Measurements from ENCODE around the gene SF3B5.
"Not testable (repeated sequence)": the region's sequence is repeated elsewhere in the genome, so short reads cannot be mapped to it uniquely, and the experiment has no call there.

Gene SF3B5

GRCh38 chr6:144095134-144096002 is at the start of gene SF3B5:
TSS of gene SF3B5 (minus strand) at chr6:144095573. CDS start at chr6:144095497, 76 bp downstream.
- peak; percentile 100 for DNase-seq (ENCODE audit: low read depth)

DNA sequence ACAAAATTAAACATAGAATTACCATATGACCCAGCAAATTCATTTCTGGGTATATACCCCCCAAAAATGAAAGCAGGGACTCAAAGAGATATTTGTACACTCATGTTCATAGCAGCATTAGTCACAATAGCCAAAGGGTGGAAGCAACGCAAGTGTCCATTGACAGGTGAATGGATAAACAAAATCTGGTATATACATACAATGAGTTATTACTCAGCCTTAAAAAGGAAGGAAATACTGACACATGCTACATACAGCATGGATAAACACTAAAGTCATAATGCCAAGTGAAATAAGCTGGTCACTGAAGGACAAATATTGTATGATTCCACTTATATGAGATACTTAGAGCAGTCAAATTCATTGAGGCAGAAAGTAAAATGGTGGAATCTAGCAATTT is 49.6 kb upstream of the SF3B5 start:
- no peak for DNase-seq (ENCODE audit: low read depth)

DNA sequence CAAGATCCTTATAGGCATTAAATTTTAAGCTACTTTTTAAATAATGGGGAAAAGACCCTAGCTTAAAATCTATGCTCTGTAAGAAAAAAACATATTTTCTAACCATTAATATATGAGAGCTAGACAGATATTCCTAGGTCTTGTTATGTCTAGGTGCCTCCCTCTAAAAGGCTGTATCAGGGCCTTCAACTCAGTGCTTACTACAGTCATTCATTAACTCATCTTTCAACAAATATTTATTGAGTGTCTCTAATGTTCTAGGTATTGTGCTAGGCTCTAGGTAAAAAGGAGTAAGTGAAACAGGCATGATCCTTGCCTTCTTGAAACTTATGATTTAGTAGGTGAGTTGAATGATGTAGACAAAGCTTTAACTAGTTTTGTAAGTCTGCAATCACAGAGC is 48.5 kb upstream of the SF3B5 start:
- DNase-seq (ENCODE audit: low read depth): no peak

GRCh38 chr6:144143106-144143505 is 47.7 kb upstream of the SF3B5 start:
- DNase-seq (ENCODE audit: low read depth): no peak

DNA sequence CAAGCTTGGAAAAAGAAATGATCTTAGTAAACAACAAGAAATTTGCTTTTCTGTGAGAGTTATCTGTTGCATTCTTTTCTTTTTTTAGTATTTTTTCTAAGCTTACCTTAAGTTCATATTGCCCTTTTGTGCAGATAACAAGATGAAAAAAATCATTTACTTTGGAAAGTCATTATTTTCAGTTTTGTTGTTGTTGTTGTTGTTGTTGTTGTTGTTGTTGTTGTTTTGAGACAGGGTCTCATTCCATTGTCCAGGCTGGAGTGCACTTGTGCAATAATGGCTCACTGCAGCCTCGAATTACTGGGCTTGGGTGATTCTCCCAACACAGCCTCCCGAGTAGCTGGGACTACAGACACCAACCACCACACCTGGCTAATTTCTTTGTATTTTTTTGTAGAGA is 46.1 kb upstream of the SF3B5 start:
- no peak for DNase-seq (ENCODE audit: low read depth)

GRCh38 chr6:144140867-144141266 is 45.5 kb upstream of the SF3B5 start:
- DNase-seq (ENCODE audit: low read depth): no peak

- DNase-seq (ENCODE audit: low read depth): no peak
These were observed 44.4 kb upstream of the SF3B5 start for GRCh38 chr6:144139817-144140216.

DNA sequence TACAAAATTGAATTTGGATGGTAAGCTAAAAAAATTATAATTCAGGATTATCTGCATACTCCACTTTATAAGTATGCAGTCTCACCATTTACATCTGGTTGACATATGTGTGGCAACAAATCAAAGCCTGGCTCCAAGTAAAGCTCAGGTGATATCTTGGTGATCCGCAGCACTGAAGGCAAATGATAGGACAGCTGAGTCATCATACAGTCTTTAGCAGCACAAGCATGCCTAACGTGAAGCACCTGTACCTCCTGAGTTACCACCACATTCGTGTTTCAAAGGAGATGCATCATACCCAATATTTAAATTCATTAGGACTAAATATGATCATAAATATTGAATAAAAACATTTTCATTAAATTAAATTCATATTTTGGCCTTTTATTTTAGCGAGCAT is 43.2 kb upstream of the SF3B5 start:
- no peak for DNase-seq (ENCODE audit: low read depth)

GRCh38 chr6:144134737-144135136 is 39.4 kb upstream of the SF3B5 start:
- no peak for DNase-seq (ENCODE audit: low read depth)

- peak; percentile 73 for DNase-seq (ENCODE audit: low read depth)
These were observed 38.8 kb upstream of the SF3B5 start for GRCh38 chr6:144134176-144134575.

- DNase-seq (ENCODE audit: low read depth): no peak
These were observed 38.0 kb upstream of the SF3B5 start for GRCh38 chr6:144133225-144133821.

GRCh38 chr6:144132167-144132690 is 36.9 kb upstream of the SF3B5 start:
- DNase-seq (ENCODE audit: low read depth): not testable (repeated sequence)

DNA sequence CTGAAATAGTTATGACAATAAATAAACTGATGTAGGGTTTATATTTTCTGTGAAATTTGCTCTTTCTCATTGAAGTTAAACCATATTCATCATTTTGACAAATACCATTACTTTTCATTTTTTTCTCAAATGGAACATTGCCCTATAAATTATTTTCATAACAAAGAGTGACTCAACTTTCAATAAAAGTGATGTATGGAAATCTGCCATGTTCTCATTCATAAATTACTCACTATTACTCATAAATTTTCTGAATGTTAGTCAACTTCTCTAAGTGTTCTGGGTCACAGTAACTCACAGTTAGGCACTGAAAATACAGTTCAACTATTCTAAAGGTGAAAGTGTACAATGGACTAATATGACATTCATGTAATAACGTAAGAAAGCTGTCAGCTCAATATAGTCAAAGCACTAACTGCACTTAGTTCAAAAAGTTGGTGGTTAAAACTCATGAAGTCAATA is 35.9 kb upstream of the SF3B5 start:
- peak; percentile 81 for DNase-seq (ENCODE audit: low read depth)

- DNase-seq (ENCODE audit: low read depth): no peak
These were observed 34.1 kb upstream of the SF3B5 start for GRCh38 chr6:144129469-144129868.

DNA sequence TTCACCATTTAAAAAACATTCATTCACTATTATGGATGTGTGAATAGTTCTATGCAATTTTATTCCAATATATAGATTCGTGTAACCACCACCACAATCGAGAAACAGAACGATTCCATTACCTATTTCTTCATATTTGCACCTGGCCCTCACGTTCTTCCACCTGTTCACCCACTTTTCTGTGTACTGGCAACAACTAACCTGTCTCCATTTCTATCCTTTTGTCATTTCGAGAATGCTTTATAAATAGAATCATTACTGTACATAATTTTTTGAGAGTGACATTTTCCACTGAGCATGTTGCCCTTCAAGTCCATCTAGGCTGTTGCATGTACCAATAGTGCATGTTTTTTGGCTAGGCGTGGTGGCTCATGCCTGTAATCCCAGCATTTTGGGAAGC is 31.7 kb upstream of the SF3B5 start:
- no peak for DNase-seq (ENCODE audit: low read depth)

DNA sequence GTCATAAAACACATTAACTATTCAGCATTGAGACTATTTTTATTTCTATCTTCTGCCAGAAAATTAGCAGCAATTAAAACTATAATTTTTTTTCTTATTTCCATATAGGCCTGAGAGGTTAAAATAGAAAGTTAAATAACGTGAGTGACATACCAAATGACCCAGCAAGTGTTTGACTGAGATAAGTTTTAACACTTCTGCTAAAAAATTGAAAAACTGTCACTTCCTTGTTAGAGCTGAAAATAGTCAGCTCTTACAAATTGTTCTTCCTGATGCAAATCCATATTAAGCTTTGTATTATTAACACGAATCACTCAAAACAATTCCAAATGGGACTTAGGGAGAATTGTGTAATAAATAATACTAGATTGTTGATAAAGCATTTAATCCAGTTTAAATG is 28.5 kb upstream of the SF3B5 start:
- DNase-seq (ENCODE audit: low read depth): no peak

GRCh38 chr6:144123421-144123820 is 28.0 kb upstream of the SF3B5 start:
- no peak for DNase-seq (ENCODE audit: low read depth)

DNA sequence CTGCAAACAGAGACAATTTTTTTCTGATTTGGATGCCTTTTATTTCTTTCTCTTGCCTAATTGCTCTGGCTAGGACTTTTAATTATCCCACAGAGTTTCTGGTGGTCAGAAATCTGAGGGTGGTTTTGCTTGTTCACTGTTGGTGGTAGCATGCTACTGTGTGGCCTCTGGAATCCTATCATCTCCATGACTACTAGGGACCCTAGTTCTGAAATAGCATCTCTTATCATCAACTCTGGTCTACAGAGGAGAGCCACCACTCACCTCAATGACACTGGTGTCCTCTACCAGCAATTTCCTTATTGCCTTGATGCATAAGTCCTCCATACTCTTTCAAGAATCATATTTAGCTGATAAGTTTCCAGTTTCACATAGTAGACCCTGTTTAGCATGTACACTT is 27.5 kb upstream of the SF3B5 start:
- no peak for DNase-seq (ENCODE audit: low read depth)

DNA sequence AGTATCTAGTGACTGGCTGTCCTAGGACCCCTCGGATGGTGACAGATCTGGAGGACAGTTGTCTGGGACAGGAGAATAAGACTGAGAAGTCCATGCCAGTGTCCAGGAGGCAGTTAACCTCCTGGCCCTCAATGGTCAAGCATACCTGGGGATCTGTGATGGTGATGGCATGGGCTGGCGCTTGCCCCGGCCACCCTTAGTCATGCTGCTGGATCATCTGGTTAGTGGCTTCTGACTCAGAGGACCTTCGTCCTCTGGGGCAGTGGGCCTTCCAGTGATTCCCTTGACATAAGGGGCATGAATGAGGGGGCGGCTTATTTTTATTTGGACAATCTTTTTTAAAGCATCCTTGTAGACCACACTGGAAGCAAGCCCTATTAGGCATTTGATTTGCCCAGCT is 24.0 kb upstream of the SF3B5 start:
- no peak for DNase-seq (ENCODE audit: low read depth)

DNA sequence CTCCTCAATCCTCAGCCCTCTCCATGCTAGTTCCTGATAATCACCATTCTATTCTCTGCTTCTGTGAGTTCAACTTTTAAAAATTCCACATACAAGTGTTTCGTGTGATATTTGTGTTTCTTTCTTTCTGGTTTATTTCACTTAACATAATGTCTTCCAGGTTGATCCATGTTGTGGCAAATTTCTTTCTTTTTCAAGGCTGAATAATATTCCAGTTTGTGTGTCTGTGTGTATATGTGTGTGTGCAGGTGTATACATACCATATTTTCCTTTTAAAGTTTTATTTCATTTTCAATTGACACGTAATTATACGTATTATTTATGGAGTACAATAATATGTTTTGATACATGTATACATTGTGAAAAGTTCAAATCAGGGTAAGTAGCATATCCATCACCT is 19.8 kb upstream of the SF3B5 start:
- no peak for DNase-seq (ENCODE audit: low read depth)

DNA sequence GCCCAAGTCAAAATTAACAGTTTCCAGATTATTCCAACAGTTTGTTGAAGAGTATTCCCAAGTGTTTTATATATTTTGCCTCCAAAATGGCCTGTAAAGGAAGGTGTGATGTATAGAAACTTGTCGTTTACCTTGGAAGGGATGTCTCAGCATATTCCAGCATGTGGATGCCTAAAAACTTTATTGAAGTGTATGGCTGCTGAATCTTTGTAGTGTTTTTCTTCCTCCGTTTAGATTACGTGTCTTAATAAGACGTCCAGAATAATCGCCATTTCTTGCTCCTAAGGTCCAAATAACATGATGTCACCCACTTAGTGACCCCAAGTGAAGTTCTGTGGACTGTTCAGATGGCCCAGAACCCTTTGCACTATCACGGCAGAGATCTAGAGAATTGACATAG is 18.0 kb upstream of the SF3B5 start:
- DNase-seq (ENCODE audit: low read depth): no peak

DNA sequence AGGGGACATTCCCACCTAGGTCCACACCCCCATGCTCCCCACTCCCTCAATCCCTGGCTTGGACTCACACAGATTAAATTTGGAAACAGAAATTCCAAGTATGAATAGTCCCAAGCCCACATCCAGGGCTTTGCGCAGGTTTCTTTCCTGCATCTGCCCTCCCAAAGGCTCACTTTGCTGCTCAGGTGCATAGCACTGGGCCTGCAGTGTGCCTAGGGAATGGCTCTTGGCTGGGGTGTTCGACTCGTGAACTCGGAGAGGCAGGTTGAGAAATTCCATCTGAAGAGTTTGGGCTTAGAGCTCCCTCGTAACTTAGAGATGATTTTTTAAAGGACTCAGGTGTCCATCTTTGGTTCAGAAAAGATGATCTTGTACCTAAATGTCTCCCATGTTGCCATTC is 14.8 kb upstream of the SF3B5 start:
- no peak for DNase-seq (ENCODE audit: low read depth)

- DNase-seq (ENCODE audit: low read depth): peak; percentile 13
These were observed 10.8 kb upstream of the SF3B5 start for GRCh38 chr6:144106206-144106605.
